Measurements from ENCODE around the gene SAP25.

DNA sequence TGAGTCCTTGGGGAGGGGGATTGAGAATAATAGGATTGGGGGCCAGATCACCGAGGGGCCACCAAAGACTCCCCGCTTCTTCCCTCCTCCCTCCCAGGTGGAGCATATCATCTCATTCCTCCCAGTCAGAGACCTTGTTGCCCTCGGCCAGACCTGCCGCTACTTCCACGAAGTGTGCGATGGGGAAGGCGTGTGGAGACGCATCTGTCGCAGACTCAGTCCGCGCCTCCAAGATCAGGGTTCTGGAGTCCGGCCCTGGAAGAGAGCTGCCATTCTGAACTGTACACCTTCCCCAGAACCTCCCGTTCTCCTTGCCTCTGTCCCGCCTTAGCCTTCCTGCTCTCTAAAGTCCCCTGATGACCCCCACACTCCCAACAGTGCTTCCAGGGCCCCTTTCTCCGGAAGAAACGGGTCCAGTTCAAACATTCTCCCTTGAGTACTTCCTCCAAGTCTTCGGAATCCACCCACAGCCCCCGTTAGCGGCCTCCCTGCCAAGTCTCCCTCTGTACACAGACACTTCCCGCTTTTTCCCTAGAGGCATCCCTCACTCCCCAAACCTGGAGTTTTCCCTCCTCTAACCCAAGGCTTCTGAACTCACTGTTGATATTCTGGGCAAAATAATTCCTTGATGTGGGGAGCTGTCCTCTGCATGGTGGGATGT lies 16.5 kb upstream of the SAP25 start:
- no peak for TF ChIP-seq CTCF (IDR thresholded peaks at IDR 0.05)
- no peak for TF ChIP-seq EZH2 (IDR thresholded peaks at IDR 0.05; ENCODE audit: borderline replicate concordance, insufficient read depth, low read depth, low read length, poor library complexity, severe bottlenecking)
